T-helper 1 cell (primary cell): ENCODE data around the gene CYP4F22.

ENCODE experiments used
- DNase-seq, 5 donors: peaks; one replicate each; pipeline ENCODE4 v3.0.0-alpha.2; 2012 to 2020

Gene CYP4F22

DNA sequence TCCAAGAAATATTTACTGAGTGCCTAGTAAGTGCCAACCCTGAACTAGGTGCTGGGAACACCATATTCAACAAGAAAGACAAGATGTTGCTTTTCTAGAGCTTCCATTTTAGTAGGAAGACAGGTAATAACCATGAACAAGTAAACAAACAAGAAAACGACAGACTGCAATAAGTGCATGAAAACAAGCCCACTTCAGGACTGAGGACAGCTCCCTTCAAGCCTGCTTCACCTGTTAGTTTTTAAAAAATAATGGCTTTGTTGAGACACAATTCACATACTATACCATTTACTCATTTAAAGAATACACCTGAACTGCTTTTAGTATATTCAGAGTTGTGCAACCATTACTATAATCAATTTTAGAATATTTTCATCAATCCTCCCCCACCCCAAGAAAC lies 30.4 kb downstream of the CYP4F22 start:
- no peak for DNase-seq

GRCh38 chr19:15539638-15540037 lies 31.3 kb downstream of the CYP4F22 start:
- no peak for DNase-seq

- DNase-seq = no peak
These were observed 32.1 kb downstream of the CYP4F22 start for GRCh38 chr19:15540435-15540834.

DNA sequence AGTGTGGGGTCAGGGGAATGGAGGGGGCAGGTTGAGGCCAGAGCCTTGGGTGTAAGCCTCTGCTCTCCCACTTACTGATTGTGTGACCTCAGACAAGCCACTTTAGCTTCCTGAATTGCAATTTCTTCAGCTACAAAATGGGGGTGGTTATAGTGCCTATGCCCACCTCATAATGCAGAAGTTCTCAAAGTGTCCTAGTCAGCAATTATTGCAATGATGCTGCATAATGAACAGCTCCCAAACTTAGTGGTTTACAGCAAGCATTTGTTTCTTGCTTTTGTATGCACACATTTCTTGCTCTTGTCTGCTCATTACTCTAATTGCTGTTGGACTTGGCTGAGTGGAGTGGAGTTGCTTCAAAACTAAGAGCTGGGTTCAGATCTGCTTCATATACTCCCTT lies 36.0 kb downstream of the CYP4F22 start:
- no peak for DNase-seq

DNA sequence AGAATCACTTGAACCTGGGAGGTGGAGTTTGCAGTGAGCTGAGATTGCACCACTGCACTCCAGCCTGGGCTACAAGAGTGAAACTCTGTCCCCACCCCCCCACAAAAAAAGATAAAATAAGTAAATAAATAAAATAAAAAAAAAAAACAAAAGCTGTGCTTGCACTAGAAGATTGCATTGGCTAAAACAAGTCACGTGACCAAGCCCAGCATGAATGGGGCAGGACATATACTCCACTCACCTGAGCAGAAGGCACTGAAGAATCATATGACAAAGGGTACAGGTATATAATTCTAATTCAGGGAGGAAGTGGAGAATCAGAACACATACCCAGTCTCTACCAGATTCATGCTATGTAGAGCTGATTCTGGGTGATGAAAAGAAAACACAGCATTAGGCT lies 36.6 kb downstream of the CYP4F22 start:
- DNase-seq = no peak

DNA sequence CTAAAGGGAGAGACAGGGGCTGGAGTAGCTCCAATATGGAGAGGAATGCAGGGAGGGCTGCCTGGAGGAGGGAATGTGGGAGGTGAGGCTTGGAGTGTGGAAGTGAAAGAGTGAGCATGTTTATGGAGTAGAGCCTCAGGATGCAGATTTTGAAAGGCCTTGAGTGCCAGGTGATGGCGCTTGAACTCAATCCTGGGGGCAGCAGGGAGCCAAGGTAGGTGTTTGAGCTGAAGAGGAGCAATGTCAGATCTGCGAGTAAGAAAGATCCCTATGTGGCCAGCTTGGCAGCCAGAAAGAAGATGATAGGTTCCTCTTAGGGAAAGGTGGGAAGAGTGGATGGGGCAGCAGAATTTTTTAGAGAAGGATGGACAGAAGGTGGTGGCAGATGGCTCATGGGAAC lies 40.3 kb downstream of the CYP4F22 start:
- no peak for DNase-seq

DNA sequence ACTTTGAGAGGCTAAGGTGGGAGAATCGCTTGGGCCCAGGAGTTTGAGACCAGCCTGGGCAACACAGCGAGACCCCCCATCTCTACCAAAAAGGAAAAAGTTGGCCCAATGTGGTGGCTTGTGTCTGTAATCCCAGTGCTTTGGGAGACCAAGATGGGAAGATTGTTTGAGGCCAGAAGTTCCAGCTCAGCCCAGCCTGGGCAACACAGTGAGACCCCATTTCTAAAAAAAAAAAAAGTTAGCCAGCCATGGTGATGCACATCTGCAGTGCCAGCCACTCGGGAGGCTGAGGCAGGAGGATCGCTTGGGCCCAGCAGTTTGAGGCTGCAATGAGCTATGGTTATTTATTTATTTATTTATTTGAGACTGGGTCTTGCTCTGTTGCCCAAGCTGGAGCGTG lies 41.3 kb downstream of the CYP4F22 start:
- no peak for DNase-seq

DNA sequence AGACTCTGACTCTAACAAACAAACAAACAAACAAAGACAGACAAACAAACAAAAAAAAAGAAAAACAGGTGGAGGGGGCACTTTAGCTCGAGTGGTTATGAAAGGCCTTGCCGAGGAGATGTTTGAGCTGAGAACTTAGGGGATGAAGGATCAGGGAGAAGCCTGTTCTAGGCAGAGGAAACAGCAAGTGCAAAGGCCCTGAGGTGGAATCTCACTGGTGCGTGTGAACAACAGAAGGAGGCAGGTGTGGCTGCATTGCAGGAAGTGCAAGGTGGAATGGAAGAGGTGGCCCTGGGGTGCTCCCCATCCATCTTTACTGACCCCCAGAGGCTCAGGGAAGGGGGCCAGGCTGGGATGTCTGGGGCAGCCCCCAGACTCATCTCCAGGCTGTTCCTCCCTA lies 41.9 kb downstream of the CYP4F22 start:
- no peak for DNase-seq

GRCh38 chr19:15550929-15551292 lies 42.6 kb downstream of the CYP4F22 start:
- peak in 1 of 5 donors; percentile 5 for DNase-seq

GRCh38 chr19:15551293-15552004 lies 43.1 kb downstream of the CYP4F22 start:
- peak; percentile 42 to 69 (median 61) for DNase-seq

GRCh38 chr19:15555021-15555420 lies 46.7 kb downstream of the CYP4F22 start:
- no peak for DNase-seq

DNA sequence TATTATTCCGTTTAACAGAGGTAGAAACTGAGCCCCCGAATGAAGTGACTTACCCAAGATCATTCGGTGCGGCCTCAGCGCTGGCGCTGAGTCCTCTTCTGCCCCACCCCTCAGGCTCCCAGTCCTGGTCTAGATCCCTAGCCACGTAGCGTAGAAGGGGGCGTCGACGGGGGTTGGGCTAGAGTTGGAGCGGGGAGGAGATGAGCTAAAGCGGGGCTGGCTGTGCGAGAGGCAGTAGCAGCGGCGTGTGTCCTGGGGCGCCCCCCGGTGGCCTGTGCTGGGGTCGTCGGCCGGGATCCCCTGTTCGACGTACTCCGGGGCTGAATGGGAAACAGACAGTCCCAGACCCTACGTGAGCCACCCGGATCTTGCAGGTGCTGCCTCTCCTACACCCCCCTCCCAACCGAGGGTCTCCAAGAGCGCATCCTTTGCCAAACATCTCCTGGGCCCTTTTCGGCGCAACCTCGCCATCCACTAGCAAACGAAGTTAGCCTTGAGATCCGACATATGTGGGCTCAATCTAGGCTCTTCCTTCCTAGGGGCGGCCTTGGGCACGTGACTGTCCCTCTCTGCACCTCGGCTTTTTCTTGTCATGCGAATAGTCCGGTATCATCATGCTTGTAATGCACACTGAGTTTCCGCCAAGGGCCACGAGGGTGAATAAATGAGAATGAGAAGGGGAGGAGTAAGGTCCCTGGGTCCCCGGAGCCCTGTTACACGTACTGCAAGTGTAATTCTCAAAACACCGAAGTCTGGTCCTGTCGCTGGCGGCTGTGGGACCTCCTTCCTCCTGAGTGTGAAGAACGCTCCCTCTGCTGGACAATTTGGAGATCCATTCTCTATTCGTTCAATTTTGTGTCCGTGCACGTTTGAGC lies 47.7 kb downstream of the CYP4F22 start:
- peak; percentile 86 to 95 (median 95) for DNase-seq

DNA sequence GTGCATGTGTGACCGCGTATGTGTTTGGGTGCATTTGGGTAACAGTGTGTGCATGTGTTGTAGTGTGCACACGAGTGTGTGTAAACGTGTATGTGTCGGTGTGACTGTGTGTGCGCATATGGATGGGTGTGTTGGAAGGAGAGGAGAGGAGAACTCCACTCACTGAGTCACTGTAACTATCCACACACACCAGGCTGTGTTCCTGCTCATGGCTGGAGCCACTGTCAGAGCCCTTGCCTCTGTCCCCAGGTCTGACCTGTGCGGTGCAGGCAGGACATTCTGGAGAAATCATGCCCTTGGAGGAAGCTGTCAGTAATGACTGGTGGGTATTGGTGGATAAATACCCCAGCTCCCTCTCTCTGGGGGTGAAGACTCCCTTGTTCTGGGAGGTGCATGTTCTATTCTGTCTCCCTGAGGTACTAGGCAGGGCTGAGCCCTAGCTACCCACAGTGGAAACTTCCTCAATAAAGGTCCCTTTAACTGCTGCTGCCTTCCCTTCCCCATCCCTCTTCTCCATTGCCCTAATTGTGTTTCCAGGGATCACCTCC lies 48.4 kb downstream of the CYP4F22 start:
- no peak for DNase-seq

- DNase-seq = no peak
These were observed 48.9 kb downstream of the CYP4F22 start for GRCh38 chr19:15557223-15557622.

DNA sequence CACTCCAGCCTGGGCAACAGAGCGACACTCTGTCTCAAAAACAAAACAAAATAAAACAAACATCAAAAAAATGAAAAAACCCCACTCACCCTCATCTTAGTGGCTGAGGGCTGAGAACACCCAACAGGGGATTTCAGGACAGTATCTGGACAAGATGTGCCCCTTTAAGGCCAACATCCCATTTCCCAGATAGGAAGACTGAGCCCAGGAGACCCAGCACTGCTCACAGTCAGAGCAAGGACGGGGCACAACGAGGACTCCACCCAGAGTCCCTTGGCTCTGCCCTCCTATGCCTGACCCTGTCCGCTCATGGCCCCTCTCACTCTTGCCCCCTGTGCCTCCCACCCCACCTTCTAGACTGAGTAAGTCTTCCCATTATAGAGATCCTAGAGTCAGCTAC lies 53.8 kb downstream of the CYP4F22 start:
- DNase-seq = no peak

DNA sequence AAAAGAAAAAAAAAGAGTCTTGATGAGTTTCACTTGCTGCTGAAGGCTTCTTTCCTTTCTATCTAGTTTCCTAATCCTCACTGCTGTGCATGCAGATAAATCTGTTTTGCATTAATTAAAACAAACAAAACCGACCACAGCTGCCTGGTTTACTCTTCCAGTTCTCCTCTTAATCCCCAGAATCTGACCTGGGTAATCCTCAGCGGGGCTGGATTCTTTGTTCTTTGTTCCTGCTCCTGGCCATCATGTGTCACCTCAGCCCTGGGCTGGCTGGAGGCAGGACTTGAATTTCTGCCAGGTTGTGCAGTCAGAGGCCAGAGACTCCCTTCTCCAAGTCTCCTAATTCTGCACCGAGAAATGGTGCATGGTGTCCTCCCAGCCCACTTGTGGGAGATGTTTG lies 54.5 kb downstream of the CYP4F22 start:
- DNase-seq = no peak

- DNase-seq = no peak
These were observed 55.0 kb downstream of the CYP4F22 start for GRCh38 chr19:15563325-15563794.

GRCh38 chr19:15563931-15564330 lies 55.6 kb downstream of the CYP4F22 start:
- no peak for DNase-seq

DNA sequence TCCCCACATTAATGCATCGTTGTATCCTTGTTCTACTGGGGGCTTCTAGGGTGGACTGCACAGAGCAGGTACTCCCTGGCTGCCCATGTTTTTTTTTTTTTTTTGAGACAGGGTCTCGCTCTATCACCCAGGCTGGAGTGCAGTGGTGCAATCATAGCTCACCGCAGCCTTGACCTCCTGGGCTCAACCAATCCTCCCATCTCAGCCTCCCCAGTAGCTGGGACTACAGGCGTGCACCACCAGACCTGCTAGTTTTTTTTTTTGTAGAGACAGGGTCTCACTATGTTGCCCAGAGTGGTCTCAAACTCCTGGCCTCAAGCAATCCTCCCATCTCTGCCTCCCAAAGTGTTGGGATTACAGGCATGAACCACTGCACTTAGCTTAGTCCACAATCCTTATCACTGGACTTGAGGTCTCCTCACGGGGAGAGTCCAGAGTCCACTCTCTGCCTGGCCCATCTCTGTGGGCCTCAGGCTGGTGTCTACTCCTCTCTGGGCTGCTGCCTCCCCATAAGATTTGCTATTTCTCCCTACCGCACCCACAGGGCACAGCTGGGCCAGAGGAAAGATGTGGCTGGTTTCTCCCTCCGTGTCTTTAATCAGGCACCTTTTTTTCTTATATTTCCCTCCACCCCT lies 56.3 kb downstream of the CYP4F22 start:
- no peak for DNase-seq

- no peak for DNase-seq
These were observed 62.1 kb downstream of the CYP4F22 start for GRCh38 chr19:15570420-15570819.

DNA sequence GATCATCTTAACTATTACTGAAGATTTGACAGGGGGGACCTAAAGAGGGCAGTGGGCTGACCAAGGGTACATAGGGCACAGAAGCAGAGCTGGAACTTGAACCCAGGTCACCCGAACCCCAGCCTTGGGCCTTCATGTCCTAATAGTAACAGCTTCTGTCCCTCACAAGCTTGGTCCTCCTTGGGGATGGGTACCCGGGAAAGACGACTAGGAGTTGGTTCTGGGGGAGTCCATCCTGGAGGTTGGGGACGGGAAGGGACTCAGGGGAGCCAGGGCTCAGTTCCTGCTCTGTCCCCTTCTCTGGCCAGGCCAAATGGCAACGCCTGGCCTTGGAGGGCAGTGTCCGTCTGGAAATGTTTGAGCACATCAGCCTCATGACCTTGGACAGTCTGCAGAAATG lies 67.1 kb downstream of the CYP4F22 start:
- no peak for DNase-seq

- DNase-seq = no peak
These were observed 68.3 kb downstream of the CYP4F22 start for GRCh38 chr19:15576526-15577156.
